Osteoblast (primary cell): ENCODE data around the gene HLTF. TPM values are rescaled to one million over a fixed set of nuclear protein-coding genes. Genes with fewer than 3 reads are reported as not detected.

Source experiments
- DNase-seq: peaks from one replicate; pipeline ENCODE4 v3.0.0; 2011; ENCODE audit warnings: low spot score, mixed read lengths; ENCODE audit not compliant: insufficient read length; ENCODE audit errors: missing footprints
- H2AFZ ChIP-seq: 2 replicates; pipeline ENCODE4 v1.6.0; 2011; ENCODE audit warnings: mild to moderate bottlenecking, low read length
- H3K27ac ChIP-seq: 2 replicates; pipeline ENCODE4 v1.5.1; 2011; ENCODE audit warnings: mild to moderate bottlenecking, low read depth, low read length, moderate library complexity
- H3K27me3 ChIP-seq: 2 replicates; pipeline ENCODE4 v1.6.0; 2012; ENCODE audit warnings: mild to moderate bottlenecking, control low read depth, inconsistent platforms, low read length, moderate library complexity; ENCODE audit not compliant: insufficient read depth
- H3K36me3 ChIP-seq: 2 replicates; pipeline ENCODE4 v1.5.1; 2011; ENCODE audit warnings: mild to moderate bottlenecking, low read length, control low read depth, moderate library complexity; ENCODE audit not compliant: insufficient read depth
- H3K4me1 ChIP-seq: 2 replicates; pipeline ENCODE4 v1.5.1; 2011; ENCODE audit warnings: mild to moderate bottlenecking, low read length, control low read depth, moderate library complexity; ENCODE audit not compliant: insufficient read depth
- H3K4me2 ChIP-seq: 2 replicates; pipeline ENCODE4 v1.6.0; 2011; ENCODE audit warnings: mild to moderate bottlenecking, low read length; ENCODE audit not compliant: insufficient read depth
- H3K4me3 ChIP-seq: fragments of 200-600 bp; sonication (generic); 3 replicates; pipeline ENCODE4 v1.5.1; 2012; ENCODE audit warnings: mild to moderate bottlenecking, low read length, inconsistent platforms; ENCODE audit not compliant: insufficient read depth
- H3K79me2 ChIP-seq: 2 replicates; pipeline ENCODE4 v1.6.0; 2012; ENCODE audit warnings: mild to moderate bottlenecking, low read length, control low read depth, inconsistent platforms; ENCODE audit not compliant: insufficient read depth
- H3K9me3 ChIP-seq: 2 replicates; pipeline ENCODE4 v1.5.1; 2011; ENCODE audit warnings: low read depth, low read length, control low read depth
- H4K20me1 ChIP-seq: 2 replicates; pipeline ENCODE4 v1.6.0; 2012; ENCODE audit warnings: mild to moderate bottlenecking, low read length, control low read depth; ENCODE audit not compliant: insufficient read depth
- CTCF ChIP-seq: IDR thresholded peaks from 2 replicates; pipeline ENCODE4 v1.5.1; 2011; ENCODE audit warnings: mild to moderate bottlenecking, low read depth, low read length, moderate library complexity; ENCODE audit errors: extremely low read depth
- total RNA-seq: library from RNA; depleted of rRNA; stranded (reverse); fragments of >200 nt; gene quantifications from 2 replicates; pipeline ENCODE4 v1.2.3, GENCODE V29; 2012

Gene HLTF
- total RNA-seq, 1 donor, result 42.0 TPM

DNA sequence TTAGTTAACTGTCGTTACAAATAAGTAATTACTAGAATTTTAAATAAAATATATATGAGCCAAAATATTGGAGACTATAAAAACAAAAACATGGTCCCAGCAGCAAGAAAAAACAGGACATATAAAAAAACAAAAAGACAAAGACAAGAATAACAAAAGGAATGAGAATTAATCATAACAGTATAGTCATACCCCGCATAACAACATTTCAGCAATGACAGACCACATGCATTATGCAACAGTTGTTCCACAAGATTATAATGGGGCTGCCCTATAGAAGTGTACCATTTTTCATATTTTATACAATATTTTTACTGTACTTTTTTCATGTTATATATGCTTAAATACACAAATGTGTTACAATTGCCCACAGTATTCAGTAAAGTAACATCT lies 5.6 kb downstream of the HLTF start:
- Histone ChIP-seq H4K20me1 (peaks cover 7% of the 10 kb centered on the region), H3K9me3 (no peaks in the 10 kb centered on the region), H2AFZ (no peak overlapping the region), H3K79me2 (peaks cover 68% of the 10 kb centered on the region), H3K27me3 (no peaks in the 10 kb centered on the region), H3K27ac (peak overlapping the region; percentile 83), H3K4me3 (no peak overlapping the region), H3K4me2 (peak overlapping the region; percentile 62), H3K4me1 (peaks cover 30% of the 10 kb centered on the region), H3K36me3 (peaks cover 18% of the 10 kb centered on the region)
- peak; percentile 81 for DNase-seq
- no peak for TF ChIP-seq CTCF

- DNase-seq, result no peak
- Histone ChIP-seq H3K27ac (peak overlapping the region; percentile 83), H3K4me1 (peaks cover 26% of the 10 kb centered on the region), H2AFZ (no peak overlapping the region), H3K36me3 (peaks cover 21% of the 10 kb centered on the region), H3K79me2 (peaks cover 65% of the 10 kb centered on the region), H3K27me3 (no peaks in the 10 kb centered on the region), H3K4me3 (no peak overlapping the region), H4K20me1 (peaks cover 4% of the 10 kb centered on the region), H3K9me3 (no peaks in the 10 kb centered on the region), H3K4me2 (peak overlapping the region; percentile 62)
- no peak for TF ChIP-seq CTCF
Measured at GRCh38 chr3:149080011-149080698, 6.2 kb downstream of the HLTF start.

- Histone ChIP-seq H2AFZ (no peak overlapping the region), H3K4me3 (no peak overlapping the region), H3K4me1 (peaks cover 19% of the 10 kb centered on the region), H3K27me3 (no peaks in the 10 kb centered on the region), H3K4me2 (no peak overlapping the region), H4K20me1 (no peaks in the 10 kb centered on the region), H3K36me3 (peaks cover 21% of the 10 kb centered on the region), H3K9me3 (no peaks in the 10 kb centered on the region), H3K79me2 (peaks cover 42% of the 10 kb centered on the region), H3K27ac (no peak overlapping the region)
- DNase-seq, result no peak
- TF ChIP-seq CTCF, result no peak
Measured at GRCh38 chr3:149077628-149078027, 8.7 kb downstream of the HLTF start.

DNA sequence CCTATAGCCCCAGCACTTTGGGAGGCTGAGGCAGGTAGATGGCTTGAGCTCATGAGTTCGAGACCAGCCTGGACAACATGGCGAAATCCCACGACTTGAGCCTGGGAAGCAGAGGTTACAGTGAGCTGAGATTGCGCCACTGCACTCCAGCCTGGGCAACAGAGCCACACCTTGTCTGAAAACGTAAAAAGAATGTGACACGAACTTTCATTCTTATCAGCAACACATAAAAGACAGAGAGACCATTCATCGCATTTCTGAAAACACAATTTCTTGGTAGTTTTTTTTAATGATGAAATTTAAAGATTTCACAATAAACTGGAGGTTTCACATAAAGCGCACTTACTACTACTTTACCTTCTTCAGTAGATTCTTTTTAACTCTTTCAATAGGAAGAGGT lies 18.4 kb downstream of the HLTF start:
- no peak for DNase-seq
- no peak overlapping the region for H3K4me3 ChIP-seq
- H3K4me1 ChIP-seq, result no peaks in the 10 kb centered on the region
- peaks cover 21% of the 10 kb centered on the region for H3K36me3 ChIP-seq
- H3K27me3 ChIP-seq, result no peaks in the 10 kb centered on the region
- no peaks in the 10 kb centered on the region for H4K20me1 ChIP-seq
- H3K9me3 ChIP-seq, result no peaks in the 10 kb centered on the region
- no peak for TF ChIP-seq CTCF
- H3K79me2 ChIP-seq, result no peaks in the 10 kb centered on the region
- no peak overlapping the region for H3K4me2 ChIP-seq
- H2AFZ ChIP-seq, result no peak overlapping the region
- no peak overlapping the region for H3K27ac ChIP-seq
